B cell (primary cell): ENCODE measurements around the gene POFUT1. TPM values are rescaled to one million over a fixed set of nuclear protein-coding genes. Genes with fewer than 3 reads are reported as not detected.
"Not testable (repeated sequence)": the region's sequence is repeated elsewhere in the genome, so short reads cannot be mapped to it uniquely, and the experiment has no call there.

Source experiments
- ATAC-seq: fragments of 200-7000 bp; cut with Tn5 transposase; one replicate; pipeline ENCODE4 v1.10.0; 2021; ENCODE audit warnings: low read depth, mild to moderate bottlenecking, moderate number of reproducible peaks, moderate library complexity
- CTCF ChIA-PET: fragments of 350-600 bp; sonication (Branson Sonifier 250); formaldehyde crosslinking; loops from one replicate; lab custom pipeline; 2021; ENCODE audit warnings: antibody characterized with exemption, inconsistent platforms; lab: Charles Lee
- POLR2A ChIA-PET: fragments of 350-600 bp; sonication (Branson Sonifier 250); formaldehyde crosslinking; loops from one replicate; lab custom pipeline; 2021; ENCODE audit warnings: antibody characterized with exemption; lab: Charles Lee
- DNase-seq: peaks from one replicate; pipeline ENCODE4 v3.0.0; 2013
- H2AFZ ChIP-seq: 2 replicates; pipeline ENCODE4 v1.6.1; 2012; ENCODE audit warnings: mild to moderate bottlenecking, low read depth, low read length; ENCODE audit not compliant: insufficient read depth, poor library complexity, severe bottlenecking
- H3K27ac ChIP-seq, 2 donors: 1 replicate in 1 of 2; 2 replicates in 1 of 2; pipeline ENCODE4 v1.5.1; 2012 to 2013; ENCODE audit warnings: low read length in 2 of 2, mild to moderate bottlenecking in 2 of 2, moderate library complexity in 1 of 2
- H3K27me3 ChIP-seq, 4 experiments: fragments of 200-600 bp in 1 of 4; sonication (generic) in 1 of 4; replicated peaks in 1 of 4; 1 replicate in 2 of 4; 2 replicates in 2 of 4; pipeline versions ENCODE4 v1.6.1 to v1.7.0; 2013 to 2016; ENCODE audit warnings: low read length in 3 of 4, mild to moderate bottlenecking in 2 of 4, mixed read lengths in 1 of 4, moderate library complexity in 1 of 4; ENCODE audit not compliant: insufficient read depth in 4 of 4, control insufficient read depth in 3 of 4; ENCODE audit errors: control extremely low read depth in 1 of 4
- H3K36me3 ChIP-seq, 2 experiments: replicated peaks in 1 of 2; 1 replicate in 1 of 2; 2 replicates in 1 of 2; pipeline versions ENCODE4 v1.6.1 to v1.7.1; 2013; ENCODE audit warnings: low read length in 1 of 2; ENCODE audit not compliant: insufficient read depth in 2 of 2, control insufficient read depth in 1 of 2; ENCODE audit errors: control extremely low read depth in 1 of 2, extremely low read depth in 1 of 2
- H3K4me1 ChIP-seq, 2 donors: fragments of 200-600 bp in 1 of 2; sonication (generic) in 1 of 2; 1 replicate in 1 of 2; 2 replicates in 1 of 2; pipeline versions ENCODE4 v1.5.1 to v1.6.1; 2013 to 2017; ENCODE audit warnings: low read length in 2 of 2; ENCODE audit not compliant: control insufficient read depth in 2 of 2, insufficient read depth in 2 of 2
- H3K4me2 ChIP-seq: replicated peaks from 2 replicates; pipeline ENCODE3; 2012; ENCODE audit warnings: mild to moderate bottlenecking, low read depth, low read length; ENCODE audit not compliant: poor library complexity, severe bottlenecking
- H3K4me3 ChIP-seq, 5 experiments: fragments of 200-600 bp in 1 of 5; sonication (generic) in 1 of 5; 1 replicate in 3 of 5; 2 replicates in 2 of 5; pipeline versions ENCODE4 v1.5.1 to v1.7.0; 2011 to 2016; ENCODE audit warnings: low read length in 4 of 5, mild to moderate bottlenecking in 4 of 5, low read depth in 2 of 5, control low read depth in 1 of 5, moderate library complexity in 1 of 5; ENCODE audit not compliant: insufficient read depth in 1 of 5; ENCODE audit errors: control extremely low read depth in 1 of 5, extremely low read depth in 1 of 5
- H3K79me2 ChIP-seq: fragments of 200-600 bp; sonication (generic); one replicate; pipeline ENCODE4 v1.6.0; 2016; ENCODE audit warnings: low read length; ENCODE audit not compliant: control insufficient read depth, insufficient read depth
- H3K9ac ChIP-seq: fragments of 200-600 bp; sonication (generic); 2 replicates; pipeline ENCODE4 v1.6.1; 2017; ENCODE audit warnings: mild to moderate bottlenecking, low read length, moderate library complexity
- H3K9me3 ChIP-seq, 3 donors: one replicate each; pipeline versions ENCODE4 v1.6.1 to v1.7.1; 2013; ENCODE audit warnings: low read length in 2 of 3; ENCODE audit not compliant: control insufficient read depth in 2 of 3, insufficient read depth in 1 of 3; ENCODE audit errors: control extremely low read depth in 1 of 3
- H4K20me1 ChIP-seq: 2 replicates; pipeline ENCODE4 v1.6.0; 2012; ENCODE audit warnings: mild to moderate bottlenecking, low read length; ENCODE audit not compliant: insufficient read depth, control insufficient read depth, poor library complexity, severe bottlenecking
- H3K27ac Mint-ChIP-seq: one replicate; pipeline ENCODE4 v1.8.0; 2021; ENCODE audit warnings: mixed read lengths
- H3K27me3 Mint-ChIP-seq: one replicate; pipeline ENCODE4 v1.8.0; 2021; ENCODE audit warnings: mixed read lengths
- H3K4me1 Mint-ChIP-seq: one replicate; pipeline ENCODE4 v1.8.0; 2021; ENCODE audit warnings: mixed read lengths
- H3K4me3 Mint-ChIP-seq: one replicate; pipeline ENCODE4 v1.8.0; 2021; ENCODE audit warnings: mixed read lengths
- H3K9me3 Mint-ChIP-seq: one replicate; pipeline ENCODE4 v1.8.0; 2022; ENCODE audit warnings: mixed read lengths; ENCODE audit not compliant: insufficient read depth
- CTCF ChIP-seq: fragments of 200-600 bp; IDR thresholded peaks from one replicate; pipeline ENCODE4 v1.8.0; 2022; ENCODE audit warnings: antibody characterized with exemption, mild to moderate bottlenecking
- EZH2 ChIP-seq: IDR thresholded peaks from 2 replicates; pipeline ENCODE4 v1.6.1; 2012; ENCODE audit warnings: borderline replicate concordance, low read depth, mild to moderate bottlenecking, moderate library complexity, low read length; ENCODE audit not compliant: insufficient read depth, poor library complexity, severe bottlenecking
- WGBS: methylation state at CpG from one replicate; pipeline ENCODE4 v1.1.5; 2013; ENCODE audit warnings: missing lambda C conversion rate; ENCODE audit not compliant: insufficient coverage; 5-methylcytosine and 5-hydroxymethylcytosine counted together
- intact Hi-C: fragments of 100-400 bp; cut with micrococcal nuclease; formaldehyde crosslinking; loops from one replicate; pipeline ENCODE4 v1.10.0; 2022
- polyA plus RNA-seq: library from polyadenylated mRNA; depleted of rRNA; stranded (reverse); fragments of >200 nt; gene quantifications from 2 replicates; pipeline ENCODE4 v1.2.3, GENCODE V29; 2012
- total RNA-seq, 2 donors: library from RNA; stranded (reverse); fragments of 120-200 nt in 1 of 2; gene quantifications; 1 replicate in 1 of 2; 2 replicates in 1 of 2; pipeline versions ENCODE4 v1.2.3 to v1.2.4, GENCODE V29; 2013 to 2022

The POFUT1 gene
- total and polyA plus RNA-seq, 2 donors (not counting 1 experiment from before 2014, with no cell fraction given): 7.8 to 18.1 TPM

GRCh38 chr20:32197136-32197535 lies 10.5 kb upstream of the POFUT1 start:
- H3K27ac ChIP-seq, H3K27me3 ChIP-seq, CTCF ChIA-PET, H3K9me3 ChIP-seq, H2AFZ ChIP-seq, H3K27me3 Mint-ChIP-seq, H3K4me1 Mint-ChIP-seq, H3K9ac ChIP-seq, DNase-seq, H3K9me3 Mint-ChIP-seq, H3K4me2 ChIP-seq, ATAC-seq, H3K4me1 ChIP-seq, intact Hi-C loops, H3K4me3 ChIP-seq, H3K27ac Mint-ChIP-seq, H3K4me3 Mint-ChIP-seq: not testable (repeated sequence)
- Histone ChIP-seq H4K20me1 (peaks cover 45% of the 10 kb centered on the region), H3K36me3 (peaks cover 6 to 62% of the 10 kb centered on the region in 2 experiments), H3K79me2 (peaks cover 22% of the 10 kb centered on the region)
- POLR2A ChIA-PET: interaction anchor here (0.6 kb wide), 1 partner anchor 156 kb away, joined by 4 read pairs; no protein-coding TSS in a partner anchor
- WGBS: 98% methylated on average over 17 of the region's 20 CpGs

- no peaks in the 10 kb centered on the region for H3K27me3 ChIP-seq
- no peak overlapping the region for H3K4me3 ChIP-seq
- no peak overlapping the region for H2AFZ ChIP-seq
- Mint-ChIP-seq H3K4me3 (no peak overlapping the region), H3K27me3 (no peaks in the 10 kb centered on the region), H3K4me1 (peaks cover 11% of the 10 kb centered on the region), H3K9me3 (no peaks in the 10 kb centered on the region), H3K27ac (no peak overlapping the region)
- no peaks in the 10 kb centered on the region for H3K9me3 ChIP-seq
- no peak overlapping the region for H3K4me2 ChIP-seq
- H3K27ac ChIP-seq: no peak overlapping the region
- peaks cover 59% of the 10 kb centered on the region for H4K20me1 ChIP-seq
- no peaks in the 10 kb centered on the region for H3K4me1 ChIP-seq
- no peak for TF ChIP-seq EZH2
- TF ChIP-seq CTCF: no peak
- peaks cover 40% of the 10 kb centered on the region for H3K79me2 ChIP-seq
- H3K36me3 ChIP-seq: peaks cover 6 to 64% of the 10 kb centered on the region in 2 experiments
- CTCF ChIA-PET: no interaction called here
- no peak overlapping the region for H3K9ac ChIP-seq
- ATAC-seq (no peak), DNase-seq (no peak)
- intact Hi-C loops: no loop called here
- WGBS: 71% methylated on average over 1 of the region's 4 CpGs
- POLR2A ChIA-PET: interaction anchor here (0.6 kb wide), 1 partner anchor 620 kb away, joined by 5 read pairs; no protein-coding TSS in a partner anchor
Observed at GRCh38 chr20:32199006-32199405, 8.7 kb upstream of the POFUT1 start.
